Measurements from ENCODE around the gene INPP5B. TPM values are rescaled to one million over a fixed set of nuclear protein-coding genes. Genes with fewer than 3 reads are reported as not detected.

The INPP5B gene
- total and polyA plus RNA-seq, 2 experiments from 2014 or later: 6.9 to 29.1 TPM

- no peak for DNase-seq (ENCODE audit: low spot score)
- Mint-ChIP-seq H3K27ac (no peak overlapping the region), H3K36me3 (ENCODE audit: low read depth) (peaks cover 55% of the 10 kb centered on the region), H3K9me3 (no peaks in the 10 kb centered on the region), H3K27me3 (ENCODE audit: insufficient read depth, low read depth, poor library complexity) (peaks cover 8% of the 10 kb centered on the region), H3K4me1 (no peaks in the 10 kb centered on the region), H3K4me3 (no peak overlapping the region)
- peaks cover 27% of the 10 kb centered on the region; the same call in 1 of the 2 replicates for H3K36me3 ChIP-seq (ENCODE audit: insufficient read depth)
- H3K27me3 ChIP-seq (ENCODE audit: insufficient read depth): no peaks in the 10 kb centered on the region
- no peak overlapping the region for H2AFZ ChIP-seq
- no peak overlapping the region for H3K4me2 ChIP-seq
- H3F3A ChIP-seq (replicated peaks; ENCODE audit: low read depth): no peaks in the 10 kb centered on the region
- no peaks in the 10 kb centered on the region for H3K9me2 ChIP-seq (ENCODE audit: insufficient read depth)
- TF ChIP-seq ZNF331 (CRISPR knock-in tag; IDR thresholded peaks at IDR 0.05; ENCODE audit: low read depth) (no peak), NANOG (IDR thresholded peaks at IDR 0.05; ENCODE audit: borderline replicate concordance) (no peak), REST (IDR thresholded peaks at IDR 0.05; ENCODE audit: unreplicated experiment) (no peak), JUNB (IDR thresholded peaks at IDR 0.05; ENCODE audit: unreplicated experiment) (no peak), ZNF462 (CRISPR knock-in tag; IDR thresholded peaks at IDR 0.05) (no peak), EZH2 (IDR thresholded peaks at IDR 0.05; ENCODE audit: low read depth, unreplicated experiment) (no peak), EZH2phosphoT487 (IDR thresholded peaks at IDR 0.05; ENCODE audit: unreplicated experiment) (no peak), ETS1 (IDR thresholded peaks at IDR 0.05) (no peak), CREB1 (CRISPR knock-in tag; IDR thresholded peaks at IDR 0.05; ENCODE audit: low read depth) (no peak), CTCF (conservative IDR thresholded peaks at IDR 0.05; ENCODE audit: low read depth in 2 of 2) (no peak), ZNF114 (CRISPR knock-in tag; IDR thresholded peaks at IDR 0.05) (no peak), STAT1 (IDR thresholded peaks at IDR 0.05; ENCODE audit: unreplicated experiment) (no peak), POLR2AphosphoS5 (IDR thresholded peaks at IDR 0.05; ENCODE audit: low read depth) (no peak)
- ATAC-seq: no peak
- H3K27ac ChIP-seq (ENCODE audit: low read depth): no peak overlapping the region
- H4K20me1 ChIP-seq (replicated peaks; ENCODE audit: insufficient read depth): no peaks in the 10 kb centered on the region; the same call in 1 of the 2 replicates
- H3K4me1 ChIP-seq (ENCODE audit: insufficient read depth): no peaks in the 10 kb centered on the region
- no peak overlapping the region for H3K4me3 ChIP-seq
- no peaks in the 10 kb centered on the region for H3K79me2 ChIP-seq (replicated peaks; ENCODE audit: insufficient read depth)
These were observed 68.8 kb downstream of the INPP5B start for GRCh38 chr1:37878071-37878470.
